AG04449 (cell line): ENCODE measurements around the gene ALX4.

Experiments used
- CTCF ChIA-PET: fragments of 350-600 bp; formaldehyde crosslinking; extraction: SDS; loops from one replicate; lab custom pipeline; 2021; ENCODE audit warnings: antibody characterized with exemption; lab: Yijun Ruan, JAX
- POLR2A ChIA-PET: fragments of 400-600, 350-600 bp; formaldehyde crosslinking; extraction: SDS; loops from one replicate; lab custom pipeline; 2020; ENCODE audit warnings: antibody characterized with exemption, inconsistent platforms; lab: Yijun Ruan, JAX
- DNase-seq: peaks from one replicate; pipeline ENCODE4 v3.0.0-alpha.2; 2010; ENCODE audit warnings: low read depth, low spot score
- H3K4me3 ChIP-seq: 2 replicates; pipeline ENCODE4 v1.5.1; 2011; ENCODE audit warnings: low read depth, mild to moderate bottlenecking, control low read depth, low read length
- CTCF ChIP-seq: IDR thresholded peaks from one replicate; pipeline ENCODE4 v1.5.1; 2011; ENCODE audit warnings: mild to moderate bottlenecking, moderate library complexity, low read length, control low read depth, inconsistent platforms; ENCODE audit not compliant: insufficient read depth; ENCODE audit errors: missing control alignments

The ALX4 gene

GRCh38 chr11:44256673-44257291, 53.2 kb downstream of the ALX4 start:
- TF ChIP-seq CTCF, result no peak
- ChIA-PET CTCF (interaction anchor here (1.5 to 3.2 kb wide), 2 partner anchors 10 to 29 kb away, joined by 9 to 13 read pairs; no protein-coding TSS in a partner anchor), POLR2A (no interaction called here)
- no peak overlapping the region for H3K4me3 ChIP-seq
- no peak for DNase-seq

- no peak for DNase-seq
- no peak overlapping the region for H3K4me3 ChIP-seq
- no peak for TF ChIP-seq CTCF
- ChIA-PET POLR2A (no interaction called here), CTCF (interaction anchor here (1.3 kb wide), 1 partner anchor 11 kb away, joined by 3 read pairs; no protein-coding TSS in a partner anchor)
Observed at GRCh38 chr11:44255406-44256071, 54.4 kb downstream of the ALX4 start.

- DNase-seq, result no peak
- no peak overlapping the region for H3K4me3 ChIP-seq
- TF ChIP-seq CTCF, result no peak
- ChIA-PET CTCF (interaction anchor here (1.4 kb wide), 2 partner anchors 33 to 34 kb away, joined by 7 to 8 read pairs; no protein-coding TSS in a partner anchor), POLR2A (no interaction called here)
Observed at GRCh38 chr11:44252999-44253602, 56.8 kb downstream of the ALX4 start.

- CTCF ChIA-PET, result no interaction called here
- POLR2A ChIA-PET, result no interaction called here
- H3K4me3 ChIP-seq, result no peak overlapping the region
- DNase-seq, result no peak
- no peak for TF ChIP-seq CTCF
Observed at GRCh38 chr11:44250421-44250820, 59.5 kb downstream of the ALX4 start.

GRCh38 chr11:44248109-44248508, 61.8 kb downstream of the ALX4 start:
- POLR2A ChIA-PET, result no interaction called here
- TF ChIP-seq CTCF, result no peak

GRCh38 chr11:44247508-44247907, 62.4 kb downstream of the ALX4 start:
- ChIA-PET POLR2A (no interaction called here), CTCF (interaction anchor here (0.9 to 2.5 kb wide), 6 partner anchors 11 to 153 kb away, joined by 3 to 13 read pairs (median 3); no protein-coding TSS in a partner anchor)
- H3K4me3 ChIP-seq, result no peak overlapping the region
- no peak for DNase-seq
- no peak for TF ChIP-seq CTCF

More at GRCh38 chr11:44248109-44248508, 61.8 kb downstream of the ALX4 start:
- no peak overlapping the region for H3K4me3 ChIP-seq
- CTCF ChIA-PET, result interaction anchor here (0.9 to 2.5 kb wide), 6 partner anchors 10 to 154 kb away, joined by 3 to 13 read pairs (median 3); no protein-coding TSS in a partner anchor
- DNase-seq, result no peak
